ENCODE data around the gene PPP1R9A.

PPP1R9A gene

DNA sequence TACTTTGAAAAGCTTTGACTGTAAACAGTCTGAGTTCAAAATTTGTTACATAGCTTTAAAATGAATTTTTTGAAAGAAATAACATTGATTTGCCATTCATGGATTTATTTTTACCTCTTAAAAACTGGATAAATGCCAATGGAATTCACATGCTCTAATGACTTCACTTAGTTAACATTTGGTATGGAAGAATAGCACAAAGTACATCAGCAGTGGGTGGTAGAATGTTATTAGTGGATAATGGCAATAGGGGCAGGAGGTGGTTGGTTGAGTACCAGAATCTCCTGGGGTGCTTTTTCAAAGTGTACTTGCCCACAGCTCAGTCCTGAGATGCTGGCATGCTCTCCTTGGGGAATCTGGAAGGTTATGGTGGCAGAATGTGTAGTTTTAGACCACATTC is 4.7 kb downstream of the PPP1R9A start:
- no peak for DNase-seq

DNA sequence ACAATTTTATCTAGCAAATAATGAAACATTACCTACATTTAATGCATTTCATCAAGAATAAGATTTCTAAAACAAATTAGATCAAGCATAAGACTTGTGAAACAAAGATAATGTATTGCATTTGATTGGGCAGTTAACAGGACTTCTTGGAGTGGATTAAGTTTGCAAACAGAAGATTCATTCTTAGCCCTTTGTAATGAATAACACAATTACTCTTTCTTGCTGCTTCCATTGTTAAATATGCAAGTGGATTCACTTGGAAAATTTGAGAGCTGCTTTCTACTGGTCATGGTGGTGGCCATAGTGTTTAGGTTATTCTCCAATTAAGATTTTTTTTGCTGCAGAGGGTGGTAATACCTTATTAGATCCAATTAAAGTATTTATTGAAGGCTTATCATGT is 6.0 kb downstream of the PPP1R9A start:
- peak; percentile 20 for DNase-seq

DNA sequence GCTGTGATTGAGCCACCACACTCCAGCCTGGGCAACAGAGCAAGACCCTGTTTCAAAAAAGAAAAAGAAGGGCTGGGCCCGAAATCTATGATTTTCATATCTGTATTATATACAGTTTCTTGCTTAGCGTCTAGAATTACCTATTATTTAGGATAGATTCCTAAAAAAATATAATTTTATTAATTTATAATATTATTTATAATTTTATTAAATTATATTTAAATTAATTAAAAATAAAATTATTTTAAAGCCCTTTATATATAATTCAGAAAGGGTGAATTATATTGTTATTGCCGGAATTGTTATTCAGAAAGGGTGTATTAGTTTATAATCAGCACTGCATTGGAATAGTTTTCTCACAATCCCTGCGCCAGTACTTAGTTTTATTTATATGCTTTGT is 14.5 kb downstream of the PPP1R9A start:
- no peak for DNase-seq

DNA sequence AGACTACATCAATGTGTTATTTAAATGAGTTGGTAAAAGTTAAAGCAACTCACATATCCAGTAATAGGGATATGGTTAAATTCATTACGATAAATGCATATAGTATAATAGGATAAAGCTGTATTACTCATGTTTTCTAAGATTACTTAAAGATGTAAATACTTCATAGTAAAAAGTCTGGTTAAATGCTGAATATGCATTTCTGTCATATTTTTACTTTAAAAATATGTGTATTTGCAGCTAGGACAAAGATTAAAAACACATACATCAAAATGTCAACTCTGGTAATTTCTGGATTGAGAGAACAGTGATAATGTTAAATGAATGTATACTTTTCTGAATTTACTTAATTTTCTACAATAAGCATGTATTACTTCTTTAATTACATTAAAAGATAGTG is 15.1 kb downstream of the PPP1R9A start:
- DNase-seq = no peak

DNA sequence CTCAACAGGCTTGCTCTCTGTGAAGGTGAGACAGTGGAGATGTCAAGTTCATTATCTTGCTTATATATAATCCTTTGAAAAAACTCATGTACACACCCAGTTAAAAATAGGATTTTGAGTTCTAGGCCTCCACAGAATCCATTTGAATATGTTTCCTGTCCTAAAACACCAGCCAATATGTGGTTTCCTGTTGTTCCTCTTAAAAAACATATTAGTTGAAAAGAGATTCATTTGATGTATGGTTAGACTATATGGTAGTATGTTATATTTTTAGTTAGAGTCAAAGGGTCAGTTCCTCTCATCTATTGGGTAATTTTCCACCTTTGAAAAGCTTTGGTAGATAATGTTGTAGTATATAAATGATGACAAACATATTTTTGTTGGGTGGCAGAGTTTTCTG is 16.0 kb downstream of the PPP1R9A start:
- DNase-seq = no peak

DNA sequence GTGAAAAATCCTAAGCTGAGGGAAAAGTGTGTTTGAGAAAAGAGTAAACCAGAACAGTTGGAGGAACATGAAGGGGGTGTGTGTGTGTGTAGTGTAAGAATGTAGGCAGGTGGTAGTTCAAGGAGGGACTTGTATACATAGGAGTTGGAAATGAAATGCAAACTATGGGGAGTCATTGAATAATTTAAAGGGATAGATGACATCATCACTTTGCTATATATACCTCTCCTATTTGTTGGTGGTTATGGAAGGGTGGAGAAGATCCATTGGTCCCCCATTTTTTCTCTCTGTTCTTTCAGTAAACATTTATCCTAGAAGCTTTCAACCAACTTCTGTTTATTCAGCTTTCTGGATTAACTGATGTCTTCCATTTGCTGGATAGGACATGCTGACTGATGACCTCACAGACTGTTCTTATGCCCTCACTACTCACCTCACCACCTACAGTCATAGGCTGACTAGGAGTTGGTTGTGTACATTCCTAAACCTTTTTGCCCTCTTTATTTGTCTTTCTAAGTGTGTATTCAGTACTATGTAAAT is 20.8 kb downstream of the PPP1R9A start:
- DNase-seq = no peak

DNA sequence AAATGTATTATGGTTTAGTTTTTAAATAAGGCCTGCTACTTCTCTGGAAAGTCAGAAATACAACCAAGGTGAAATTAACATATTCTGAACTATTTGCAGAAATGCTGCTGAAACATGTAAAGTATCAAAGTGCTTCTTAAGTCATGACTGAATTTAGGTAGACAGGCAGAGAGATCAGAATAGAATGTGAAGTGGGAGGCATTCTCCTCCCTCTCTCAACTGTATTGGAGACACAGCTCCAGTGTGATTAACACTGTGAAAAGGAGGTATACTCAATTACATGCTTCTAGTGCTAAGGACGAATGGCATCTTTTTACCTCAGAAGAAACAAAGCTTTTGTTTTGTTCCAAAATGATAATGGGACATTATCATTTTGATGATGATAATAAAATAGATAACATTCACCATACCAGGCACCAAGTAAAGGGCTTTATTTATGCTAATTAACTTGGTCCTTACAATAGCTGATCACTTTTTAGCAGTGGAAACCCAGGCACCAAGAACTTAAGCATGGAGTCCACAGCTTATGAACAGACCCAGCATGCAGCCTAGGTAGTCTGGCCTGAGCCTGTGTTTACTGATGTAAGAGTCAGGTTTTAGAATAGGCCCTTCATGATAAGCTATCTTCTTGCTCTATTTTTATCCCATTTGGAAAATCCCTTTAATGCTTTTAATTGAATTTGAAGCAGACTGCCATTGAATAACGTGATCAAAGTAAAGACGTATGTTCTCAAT is 26.0 kb downstream of the PPP1R9A start:
- no peak for DNase-seq

DNA sequence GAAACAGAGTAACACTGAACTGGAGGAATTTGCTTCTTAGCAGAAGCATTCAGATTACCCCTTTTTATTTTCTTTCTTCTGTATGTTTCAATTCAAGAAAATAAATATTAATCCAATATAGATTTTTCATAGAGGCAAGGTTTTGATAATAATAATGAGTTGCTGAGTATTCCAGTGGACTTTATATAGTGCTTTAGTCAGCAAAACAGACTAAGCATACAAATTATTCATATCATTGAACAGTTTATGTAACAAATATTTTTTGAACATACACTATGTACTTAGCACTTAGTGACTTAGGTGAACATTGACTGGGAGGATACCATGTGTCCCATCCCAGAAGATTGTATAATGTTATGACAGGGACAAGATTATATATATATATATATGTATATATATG is 32.0 kb downstream of the PPP1R9A start:
- DNase-seq = no peak

DNA sequence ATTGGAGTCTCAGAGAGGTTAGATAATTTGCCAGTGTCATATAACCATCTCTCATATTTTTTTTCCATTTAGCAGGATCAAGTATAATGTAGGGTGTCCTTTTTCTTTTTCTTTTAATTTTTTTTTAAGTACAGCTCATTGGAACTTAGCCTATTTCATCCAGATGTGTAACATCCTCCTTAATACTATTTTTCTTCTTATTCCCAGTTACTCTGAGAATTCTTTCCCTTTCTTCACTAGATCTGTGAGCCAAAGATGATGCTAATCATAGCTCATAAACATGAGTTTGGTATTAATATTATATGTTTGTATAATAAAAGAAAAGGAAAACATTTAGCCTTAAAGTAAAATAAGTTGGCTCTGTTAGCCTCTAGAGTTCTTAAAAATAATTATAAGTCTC is 32.8 kb downstream of the PPP1R9A start:
- DNase-seq = no peak

DNA sequence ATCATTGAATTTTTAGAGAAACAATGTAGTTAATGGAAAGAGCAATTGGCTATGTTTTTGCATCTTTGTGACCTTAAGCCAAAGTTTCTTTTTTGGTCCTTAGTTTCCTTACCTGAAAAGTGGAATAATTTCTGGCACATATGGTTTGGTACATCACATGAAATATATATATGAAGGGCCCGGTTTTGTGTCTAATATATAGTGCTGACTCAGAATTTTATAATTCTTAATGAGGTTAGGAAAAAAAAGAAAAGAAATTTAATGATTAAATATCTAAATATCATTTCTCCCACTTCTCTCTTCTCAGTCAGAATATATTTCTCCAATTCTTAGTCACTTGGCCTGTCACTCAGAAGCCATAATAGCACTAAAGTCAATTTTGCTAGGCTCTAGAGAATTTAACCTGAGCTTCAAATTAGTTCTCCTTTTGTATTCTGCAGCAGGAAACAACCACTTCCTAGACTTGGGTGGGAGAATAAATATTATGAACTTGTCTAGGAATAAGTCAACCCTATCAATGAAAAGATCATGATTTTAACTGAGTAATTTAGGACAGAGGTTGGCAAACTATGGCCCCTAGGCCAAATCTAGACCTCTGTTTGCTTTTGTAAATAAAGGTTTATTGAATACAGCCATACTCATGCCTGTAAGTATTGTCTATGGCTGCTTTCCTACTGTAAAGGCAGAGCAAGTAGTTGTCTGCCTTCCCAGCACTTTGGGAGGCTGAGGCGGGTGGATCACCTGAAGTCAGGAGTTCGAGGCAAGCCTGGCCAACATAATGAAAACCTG is 34.6 kb downstream of the PPP1R9A start:
- DNase-seq = no peak

DNA sequence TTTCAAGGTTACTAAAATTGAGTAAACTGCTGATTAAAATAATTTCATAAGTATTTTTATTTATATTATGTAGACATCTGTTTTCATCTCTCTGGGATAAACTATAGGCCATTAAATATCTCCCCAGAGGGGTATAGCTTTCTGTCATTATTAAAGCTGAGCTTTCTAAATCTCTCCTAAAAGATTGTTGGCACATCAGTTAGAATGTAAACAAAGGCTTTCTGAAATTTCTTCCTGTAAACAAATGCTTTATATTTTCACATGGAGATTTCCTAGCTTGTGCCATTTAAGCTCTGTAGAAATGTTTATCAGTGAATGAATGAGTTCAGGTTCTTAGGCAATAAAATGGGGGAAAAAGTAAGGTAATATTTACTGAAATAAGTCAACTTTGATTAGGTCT is 35.7 kb downstream of the PPP1R9A start:
- DNase-seq = no peak

DNA sequence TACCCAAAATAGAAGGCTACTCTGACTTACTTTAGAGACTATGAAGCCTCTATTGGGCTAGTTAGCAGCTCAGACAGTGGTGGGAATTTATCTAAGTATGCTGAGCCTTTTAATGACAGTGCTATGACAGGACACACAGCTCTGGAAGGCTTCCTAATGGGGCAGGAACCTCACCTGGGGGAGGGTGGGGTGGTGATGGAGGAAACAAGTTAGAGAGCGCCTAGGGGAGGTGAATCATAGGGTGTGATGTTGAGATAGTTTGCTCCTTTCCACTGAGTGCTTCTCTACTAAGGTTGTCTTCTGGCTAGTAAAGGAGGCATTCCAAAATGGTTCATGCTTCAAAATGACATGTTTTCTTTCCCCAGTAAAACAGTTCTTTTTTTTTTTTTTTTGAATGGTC is 42.1 kb downstream of the PPP1R9A start:
- no peak for DNase-seq

DNA sequence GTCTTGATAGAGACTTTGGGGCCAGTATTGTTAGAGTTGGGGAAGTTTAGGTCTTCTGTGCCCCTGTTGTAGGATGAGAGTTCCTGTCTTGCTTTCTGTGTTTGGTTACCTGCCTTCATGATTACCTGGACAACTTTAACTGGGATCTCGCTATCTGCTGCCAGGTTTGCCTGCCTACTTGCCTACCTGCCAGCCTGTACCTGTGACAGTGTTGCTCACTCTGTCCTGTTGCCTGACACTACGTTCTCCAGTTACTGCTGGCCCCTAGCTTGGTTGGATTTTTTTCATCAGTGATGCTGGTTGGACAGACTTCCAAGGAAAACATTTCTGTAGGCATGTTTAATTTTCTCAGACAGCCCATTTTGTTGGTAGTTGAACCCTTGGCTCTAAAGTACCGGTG is 48.4 kb downstream of the PPP1R9A start:
- no peak for DNase-seq

DNA sequence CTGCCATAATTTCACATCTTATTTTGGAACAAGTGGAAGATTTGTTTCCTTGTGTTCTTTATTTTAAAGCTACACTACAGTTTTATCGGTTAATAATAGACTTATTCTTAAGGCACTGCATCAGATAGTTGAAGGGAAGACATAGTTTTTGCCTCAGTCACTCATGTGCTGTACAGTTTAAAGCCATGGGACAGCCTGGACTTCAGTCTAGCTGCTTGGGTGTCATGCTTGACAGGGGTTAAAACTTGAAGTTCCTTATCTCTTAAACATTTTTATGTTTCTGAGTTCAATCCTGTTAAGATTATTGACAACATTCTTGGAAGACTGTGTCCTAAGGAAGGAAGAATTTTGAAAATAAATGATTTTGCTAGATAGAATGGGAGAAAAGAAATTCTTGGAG is 49.7 kb downstream of the PPP1R9A start:
- DNase-seq = no peak

DNA sequence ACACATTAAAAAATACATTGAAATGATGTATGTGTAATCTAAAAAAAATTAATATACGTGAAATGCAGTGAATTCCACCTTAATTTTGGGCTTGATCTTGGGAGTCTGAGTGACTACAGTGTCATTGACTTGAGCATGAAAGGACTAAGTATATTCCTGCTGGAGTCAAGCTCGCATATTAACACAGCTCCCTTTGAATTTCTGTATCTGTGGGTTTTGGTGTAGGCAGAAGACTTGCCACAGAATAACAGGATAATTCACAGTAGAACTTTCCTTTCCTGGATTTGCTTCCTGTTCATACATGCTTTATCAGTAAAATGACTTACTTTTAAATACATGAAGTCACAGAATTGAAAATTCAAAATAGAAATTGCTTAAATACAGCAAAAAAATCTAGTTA is 55.3 kb downstream of the PPP1R9A start:
- no peak for DNase-seq

DNA sequence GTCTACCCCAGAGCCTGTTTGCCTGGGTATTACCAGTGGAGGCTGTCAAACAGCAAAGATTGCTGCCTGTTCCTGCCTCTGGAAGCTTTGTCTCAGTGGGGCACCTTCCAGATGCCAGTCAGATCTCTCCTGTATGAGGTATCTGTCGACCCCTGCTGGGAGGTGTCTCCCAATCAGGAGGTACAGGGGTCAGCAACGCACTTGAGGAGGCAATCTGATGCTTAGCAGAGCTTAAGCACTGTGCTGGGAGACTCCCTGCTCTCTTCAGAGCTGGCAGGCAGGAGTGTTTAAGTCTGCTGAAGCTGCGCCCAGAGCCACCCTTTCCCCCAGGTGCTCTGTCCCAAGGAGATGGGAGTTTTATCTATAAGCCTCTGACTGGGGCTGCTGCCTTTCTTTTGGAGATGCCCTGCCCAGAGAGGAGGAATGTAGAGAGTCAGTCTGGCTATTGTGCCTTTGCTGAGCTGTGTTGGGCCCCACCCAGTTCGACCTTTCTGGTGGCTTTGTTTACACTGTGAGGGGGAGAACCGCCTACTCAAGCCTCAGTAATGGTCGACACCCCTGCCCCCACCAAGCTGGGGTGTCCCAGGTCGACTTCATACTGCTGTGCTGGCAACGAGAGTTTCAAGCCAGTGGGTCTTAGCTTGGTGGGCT is 62.2 kb downstream of the PPP1R9A start:
- DNase-seq = no peak

DNA sequence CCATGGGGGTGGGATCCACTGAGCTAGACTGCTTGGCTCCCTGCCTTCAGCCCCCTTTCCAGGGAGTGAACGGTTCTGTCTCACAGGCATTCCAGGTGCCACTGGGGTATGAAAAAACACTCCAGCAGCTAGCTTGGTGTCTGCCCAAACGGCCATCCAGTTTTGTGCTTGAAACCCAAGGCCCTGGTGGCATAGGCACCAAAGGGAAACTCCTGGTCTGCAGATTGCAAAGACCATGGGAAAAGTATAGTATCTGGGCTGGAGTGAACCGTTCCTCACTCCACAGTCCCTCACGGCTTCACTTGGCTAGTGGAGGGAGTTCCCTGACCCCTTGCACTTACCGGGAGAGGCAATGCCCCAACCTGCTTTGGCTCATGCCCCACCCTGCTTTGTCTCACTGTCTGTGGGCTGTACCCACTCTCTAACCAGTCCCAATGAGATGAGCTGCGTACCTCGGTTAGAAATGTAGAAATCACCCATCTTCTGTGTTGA is 62.7 kb downstream of the PPP1R9A start:
- DNase-seq = no peak

DNA sequence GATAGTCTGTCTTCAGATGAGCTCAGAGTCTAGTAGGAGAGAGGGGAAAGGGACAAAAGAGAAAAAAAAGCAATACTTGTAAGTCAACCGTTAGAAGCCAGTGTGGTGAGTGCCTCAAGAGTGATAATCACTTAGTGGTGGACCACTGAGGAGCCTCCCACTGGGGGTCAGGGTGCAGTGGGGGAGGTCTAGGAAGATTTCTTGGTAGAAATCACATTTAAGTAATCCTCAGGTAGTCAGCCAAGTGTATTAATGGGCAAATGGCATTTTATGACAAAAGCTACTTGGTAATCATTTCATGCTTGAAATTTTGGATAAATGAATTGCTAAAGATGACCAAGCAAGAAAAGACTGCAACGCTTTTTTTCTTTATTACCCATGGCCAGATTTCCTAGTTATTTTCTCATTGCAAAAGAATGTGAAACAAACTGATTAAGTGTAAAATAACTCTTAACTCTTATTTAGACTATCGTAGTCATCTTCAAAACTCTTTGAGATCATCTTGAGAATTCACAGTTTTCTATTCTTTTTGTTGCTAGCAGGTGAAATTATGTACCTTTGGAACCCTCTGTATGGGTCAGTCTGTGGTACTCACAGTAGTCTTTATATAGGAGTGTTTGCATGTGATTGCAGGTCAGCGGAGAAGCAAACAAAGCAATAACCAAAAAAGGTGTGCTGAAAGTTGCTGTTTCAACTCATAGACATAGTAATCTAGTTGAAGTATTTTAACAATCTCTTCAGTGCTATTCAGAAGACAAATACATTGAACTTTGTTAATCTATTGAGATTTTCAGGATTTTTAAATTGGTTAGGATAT is 63.9 kb downstream of the PPP1R9A start:
- no peak for DNase-seq

DNA sequence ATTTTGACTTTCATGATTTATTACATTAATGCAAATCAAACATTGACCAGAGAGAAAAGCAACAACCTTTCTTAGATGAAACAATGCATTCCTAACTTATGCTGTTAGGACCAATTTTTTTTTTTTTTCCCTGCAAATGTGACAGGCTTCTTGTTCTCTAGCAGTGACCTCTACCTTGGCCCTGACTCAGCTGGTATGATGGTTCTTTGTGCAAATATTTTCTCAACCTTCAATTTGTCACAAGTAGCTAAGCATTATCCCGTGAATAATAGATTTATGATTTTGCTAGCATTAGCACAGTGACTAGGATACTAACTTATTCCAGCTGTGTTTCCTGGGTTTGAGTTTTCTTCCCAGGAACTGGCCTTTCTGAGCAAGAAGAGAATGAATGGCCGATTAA is 64.9 kb downstream of the PPP1R9A start:
- no peak for DNase-seq

DNA sequence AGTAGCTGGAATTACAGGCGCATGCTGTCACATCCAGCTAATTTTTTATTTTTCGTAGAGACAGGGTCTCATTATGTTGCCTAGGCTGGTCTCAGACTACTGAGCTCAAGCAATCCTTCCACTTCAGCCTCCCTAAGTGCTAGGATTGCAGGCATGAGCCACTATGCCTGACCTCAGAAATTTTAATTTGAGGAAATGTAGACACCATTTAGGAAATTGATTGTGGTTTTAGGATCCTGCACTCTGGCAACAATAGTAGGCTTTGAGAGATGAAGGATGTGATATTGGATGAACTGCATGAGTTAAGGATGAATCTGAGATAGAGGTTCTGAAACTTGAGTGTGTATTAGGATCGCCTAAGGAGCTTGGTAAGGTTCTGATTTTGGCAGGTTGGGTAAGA is 66.5 kb downstream of the PPP1R9A start:
- no peak for DNase-seq

DNA sequence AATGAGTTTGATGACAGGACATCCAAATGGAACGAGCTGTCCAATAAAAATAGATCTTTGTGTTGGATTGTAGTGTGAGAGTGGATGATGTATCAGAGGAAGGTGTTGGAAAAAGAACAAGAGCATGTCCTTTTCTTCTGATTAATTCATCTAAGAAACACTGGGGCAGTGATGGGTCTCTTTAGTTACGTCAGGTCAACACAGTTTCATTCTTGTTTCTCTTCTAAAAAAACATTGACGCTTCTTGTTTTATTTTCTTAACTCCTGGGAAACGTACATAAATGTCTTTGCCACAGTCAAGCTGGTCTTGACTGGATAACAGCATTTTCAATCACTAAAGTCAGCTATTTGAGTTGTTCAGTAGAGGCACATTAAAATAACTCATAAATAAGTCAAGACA is 67.0 kb downstream of the PPP1R9A start:
- no peak for DNase-seq

DNA sequence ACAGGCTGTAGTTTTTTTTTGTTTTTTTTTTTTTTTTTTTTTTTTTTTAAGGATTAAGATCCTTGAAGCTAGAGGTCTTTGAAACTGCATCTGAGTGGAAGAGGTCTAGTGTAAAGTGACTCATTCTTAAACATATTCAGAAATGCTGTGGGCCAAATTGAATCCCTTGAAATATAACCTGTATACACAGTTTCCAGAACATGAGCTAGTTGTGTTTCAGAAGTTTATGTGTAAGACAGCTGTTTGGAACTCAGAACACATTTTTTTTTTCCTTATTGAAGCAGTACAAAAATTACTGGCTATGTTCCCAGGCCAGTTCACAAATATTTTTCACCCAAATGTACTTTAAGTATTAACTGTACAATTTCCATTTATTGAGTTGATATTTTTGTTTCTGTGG is 67.9 kb downstream of the PPP1R9A start:
- no peak for DNase-seq

All from midbrain (tissue), 1 donor.